Measurements from ENCODE around the gene PAPPA. TPM values are rescaled to one million over a fixed set of nuclear protein-coding genes. Genes with fewer than 3 reads are reported as not detected.

The PAPPA gene
- total RNA-seq, 1 experiment from 2014 or later = 7.0 TPM

DNA sequence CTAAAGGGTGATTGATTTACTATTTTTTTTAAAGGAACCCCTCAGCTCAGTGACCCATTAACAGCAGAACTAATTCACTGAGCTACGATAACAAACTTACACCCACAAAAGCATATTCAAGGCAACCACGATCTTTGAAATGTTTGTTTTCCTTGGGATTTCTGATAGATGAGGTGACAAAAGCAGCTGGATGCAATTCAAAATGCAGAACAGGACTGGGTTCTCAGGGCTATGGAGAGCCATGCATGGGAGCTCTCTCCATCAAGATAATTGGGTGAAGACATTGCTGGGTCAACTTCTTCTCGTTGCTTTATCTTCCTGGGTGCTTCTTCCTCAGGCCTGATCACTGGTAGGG, 60.1 kb downstream of the PAPPA start:
- TF ChIP-seq CTCF (IDR thresholded peaks at IDR 0.05; ENCODE audit: unreplicated experiment) = no peak
- peaks cover 6% of the 10 kb centered on the region for H3K4me1 Mint-ChIP-seq (ENCODE audit: insufficient read depth, unreplicated experiment)

DNA sequence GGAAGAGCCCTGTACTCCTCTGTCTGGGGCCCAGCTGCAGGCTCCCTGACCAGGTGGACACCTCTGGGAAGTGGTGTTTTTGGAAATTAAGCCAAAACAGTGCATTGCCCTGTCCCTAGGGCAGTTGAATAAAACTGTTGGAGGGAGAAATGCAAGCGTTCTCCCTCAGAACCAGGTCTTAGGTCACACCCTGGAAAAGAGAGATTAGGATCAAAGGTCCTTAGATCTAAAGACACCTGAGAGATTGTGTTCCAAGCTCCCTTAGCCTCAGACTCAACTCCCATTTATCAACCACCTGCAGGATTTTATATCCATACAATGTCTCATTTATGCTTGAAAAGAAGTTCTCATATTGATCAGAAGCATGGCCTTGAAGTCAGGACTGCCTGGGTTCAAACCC, 64.8 kb downstream of the PAPPA start:
- no peak overlapping the region for H3K4me3 Mint-ChIP-seq (ENCODE audit: unreplicated experiment)
- no peak overlapping the region for H3K27ac Mint-ChIP-seq (ENCODE audit: low read depth, unreplicated experiment)
- CTCF ChIA-PET = no interaction called here
- intact Hi-C loops (cut with micrococcal nuclease) = no loop called here
- no TSS peak for BruUV-seq (replicated peaks)
- peaks cover 10% of the 10 kb centered on the region for H3K36me3 Mint-ChIP-seq (ENCODE audit: insufficient read depth, unreplicated experiment)
- no peak for TF ChIP-seq CTCF (IDR thresholded peaks at IDR 0.05; ENCODE audit: unreplicated experiment)
- DNase-seq (ENCODE audit: unreplicated experiment) = no peak
- H3K9me3 Mint-ChIP-seq (ENCODE audit: unreplicated experiment) = no peaks in the 10 kb centered on the region
- no peaks in the 10 kb centered on the region for H3K27me3 Mint-ChIP-seq (ENCODE audit: insufficient read depth, unreplicated experiment)
- H3K4me1 Mint-ChIP-seq (ENCODE audit: insufficient read depth, unreplicated experiment) = no peaks in the 10 kb centered on the region
- POLR2A ChIA-PET = interaction anchor here (0.6 kb wide), 1 partner anchor 353 kb away, joined by 3 read pairs; no protein-coding TSS in a partner anchor

More for the DNA sequence above, 60.1 kb downstream of the PAPPA start:
- ChIA-PET POLR2A (no interaction called here), CTCF (interaction anchor here (0.7 to 1.5 kb wide), 3 partner anchors 10 to 328 kb away, joined by 3 to 6 read pairs (median 3); no protein-coding TSS in a partner anchor)
- no peaks in the 10 kb centered on the region for H3K27me3 Mint-ChIP-seq (ENCODE audit: insufficient read depth, unreplicated experiment)
- no peaks in the 10 kb centered on the region for H3K9me3 Mint-ChIP-seq (ENCODE audit: unreplicated experiment)
- no TSS peak for BruUV-seq (replicated peaks)
- no peak overlapping the region for H3K27ac Mint-ChIP-seq (ENCODE audit: low read depth, unreplicated experiment)
- intact Hi-C loops (cut with micrococcal nuclease) = no loop called here
- peaks cover 10% of the 10 kb centered on the region for H3K36me3 Mint-ChIP-seq (ENCODE audit: insufficient read depth, unreplicated experiment)
- H3K4me3 Mint-ChIP-seq (ENCODE audit: unreplicated experiment) = no peak overlapping the region
- no peak for DNase-seq (ENCODE audit: unreplicated experiment)

GRCh38 chr9:116219686-116220085, 66.1 kb downstream of the PAPPA start:
- TF ChIP-seq CTCF (IDR thresholded peaks at IDR 0.05; ENCODE audit: unreplicated experiment) = no peak
- no peaks in the 10 kb centered on the region for H3K4me1 Mint-ChIP-seq (ENCODE audit: insufficient read depth, unreplicated experiment)
- ChIA-PET POLR2A (no interaction called here), CTCF (interaction anchor here (0.6 kb wide), 1 partner anchor 213 kb away, joined by 4 read pairs; no protein-coding TSS in a partner anchor)
- no peak for DNase-seq (ENCODE audit: unreplicated experiment)
- H3K4me3 Mint-ChIP-seq (ENCODE audit: unreplicated experiment) = no peak overlapping the region
- peaks cover 16% of the 10 kb centered on the region for H3K36me3 Mint-ChIP-seq (ENCODE audit: insufficient read depth, unreplicated experiment)
- H3K9me3 Mint-ChIP-seq (ENCODE audit: unreplicated experiment) = no peaks in the 10 kb centered on the region
- H3K27ac Mint-ChIP-seq (ENCODE audit: low read depth, unreplicated experiment) = no peak overlapping the region
- no peaks in the 10 kb centered on the region for H3K27me3 Mint-ChIP-seq (ENCODE audit: insufficient read depth, unreplicated experiment)
- no TSS peak for BruUV-seq (replicated peaks)
- intact Hi-C loops (cut with micrococcal nuclease) = no loop called here

DNA sequence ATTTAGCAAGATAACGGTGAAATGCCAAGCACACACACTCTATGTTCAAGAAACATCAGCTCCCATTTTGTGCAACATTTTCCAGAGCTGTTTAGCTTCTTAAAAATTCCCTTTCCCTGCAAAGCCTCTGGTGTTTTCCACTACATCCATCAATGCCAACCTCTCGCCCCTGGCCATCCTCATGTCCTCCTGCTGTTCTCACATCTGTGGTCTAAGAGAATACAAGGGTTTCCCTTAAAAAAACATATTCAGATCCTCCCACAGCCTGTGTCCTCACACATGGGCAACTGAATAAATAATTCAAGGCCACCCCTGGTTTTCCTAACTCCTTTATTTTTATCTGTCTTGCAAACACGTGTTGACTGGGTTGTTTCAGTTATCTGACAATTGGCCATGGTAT, 70.3 kb downstream of the PAPPA start:
- intact Hi-C loops (cut with micrococcal nuclease) = no loop called here
- H3K36me3 Mint-ChIP-seq (ENCODE audit: insufficient read depth, unreplicated experiment) = peaks cover 40% of the 10 kb centered on the region
- H3K27me3 Mint-ChIP-seq (ENCODE audit: insufficient read depth, unreplicated experiment) = no peaks in the 10 kb centered on the region
- peaks cover 5% of the 10 kb centered on the region for H3K4me1 Mint-ChIP-seq (ENCODE audit: insufficient read depth, unreplicated experiment)
- POLR2A ChIA-PET = no interaction called here
- no peak for DNase-seq (ENCODE audit: unreplicated experiment)
- BruUV-seq (replicated peaks) = no TSS peak
- no peak for TF ChIP-seq CTCF (IDR thresholded peaks at IDR 0.05; ENCODE audit: unreplicated experiment)
- H3K9me3 Mint-ChIP-seq (ENCODE audit: unreplicated experiment) = no peaks in the 10 kb centered on the region
- no peak overlapping the region for H3K4me3 Mint-ChIP-seq (ENCODE audit: unreplicated experiment)
- CTCF ChIA-PET = interaction anchor here (1.4 to 1.5 kb wide), 2 partner anchors 10 to 11 kb away, joined by 4 to 6 read pairs; no protein-coding TSS in a partner anchor
- H3K27ac Mint-ChIP-seq (ENCODE audit: low read depth, unreplicated experiment) = no peak overlapping the region
